ENCODE data around the gene DAPK2. TPM values are rescaled to one million over a fixed set of nuclear protein-coding genes. Genes with fewer than 3 reads are reported as not detected.
A peak's percentile ranks its signal among the peaks of the same experiment; 100 is the strongest.

DAPK2 gene
- total RNA-seq, 6 experiments from 2014 or later, result 2.1 to 5.7 (median 5.1) TPM

- Mint-ChIP-seq H3K4me1 (ENCODE audit: low read depth) (peaks cover 21% of the 10 kb centered on the region), H3K36me3 (ENCODE audit: low read depth) (no peaks in the 10 kb centered on the region), H3K9me3 (no peaks in the 10 kb centered on the region), H3K4me3 (no peak overlapping the region), H3K27me3 (ENCODE audit: insufficient read depth) (peaks cover 3% of the 10 kb centered on the region; the same call in 1 of the 2 replicates), H3K27ac (no peak overlapping the region)
- no peak for DNase-seq
- no peak for TF ChIP-seq CTCF (IDR thresholded peaks at IDR 0.05)
Measured at GRCh38 chr15:64029110-64029509, 17.2 kb downstream of the DAPK2 start.

GRCh38 chr15:64026591-64026990 is 19.7 kb downstream of the DAPK2 start:
- no peak for TF ChIP-seq CTCF (IDR thresholded peaks at IDR 0.05)
- no peaks in the 10 kb centered on the region for H3K9me3 Mint-ChIP-seq
- peaks cover 17% of the 10 kb centered on the region for H3K27me3 Mint-ChIP-seq (ENCODE audit: insufficient read depth)
- H3K4me1 Mint-ChIP-seq (ENCODE audit: low read depth), result peaks cover 21% of the 10 kb centered on the region
- peaks cover 5% of the 10 kb centered on the region; the same call in 1 of the 2 replicates for H3K36me3 Mint-ChIP-seq (ENCODE audit: low read depth)
- H3K4me3 Mint-ChIP-seq, result no peak overlapping the region
- H3K27ac Mint-ChIP-seq, result no peak overlapping the region
- DNase-seq, result no peak

GRCh38 chr15:64024172-64025050 is 21.9 kb downstream of the DAPK2 start:
- peak; percentile 27; the same call in 1 of the 2 replicates for TF ChIP-seq CTCF (IDR thresholded peaks at IDR 0.05)
- Mint-ChIP-seq H3K4me3 (no peak overlapping the region), H3K27me3 (ENCODE audit: insufficient read depth) (peaks cover 20% of the 10 kb centered on the region), H3K4me1 (ENCODE audit: low read depth) (peaks cover 21% of the 10 kb centered on the region), H3K9me3 (peaks cover 5% of the 10 kb centered on the region; the same call in 1 of the 2 replicates), H3K27ac (no peak overlapping the region), H3K36me3 (ENCODE audit: low read depth) (peaks cover 13% of the 10 kb centered on the region; the same call in 1 of the 2 replicates)
- no peak for DNase-seq

DNA sequence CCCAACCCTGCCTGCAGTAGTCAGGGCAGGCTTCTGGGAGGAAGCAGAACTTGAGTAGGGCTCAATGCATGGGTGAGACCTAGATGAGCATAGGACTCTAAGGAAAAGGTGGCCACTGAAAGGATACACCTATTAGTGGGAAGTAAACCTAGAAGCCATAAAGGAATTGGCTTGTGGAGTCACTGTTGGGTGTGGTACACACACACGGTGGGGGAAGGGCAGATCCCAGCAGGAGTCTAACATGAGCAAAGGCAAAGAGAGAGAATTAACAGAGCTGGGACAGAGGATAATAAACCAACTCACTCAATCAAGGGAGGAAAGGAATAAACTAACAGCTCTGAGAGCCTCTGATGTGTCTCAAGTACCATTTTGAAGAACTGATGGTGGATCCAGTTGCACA is 23.1 kb downstream of the DAPK2 start:
- peaks cover 5% of the 10 kb centered on the region; the same call in 1 of the 2 replicates for H3K9me3 Mint-ChIP-seq
- peaks cover 13% of the 10 kb centered on the region; the same call in 1 of the 2 replicates for H3K36me3 Mint-ChIP-seq (ENCODE audit: low read depth)
- no peak for DNase-seq
- TF ChIP-seq CTCF (IDR thresholded peaks at IDR 0.05), result no peak
- H3K4me3 Mint-ChIP-seq, result no peak overlapping the region
- peaks cover 20% of the 10 kb centered on the region for H3K27me3 Mint-ChIP-seq (ENCODE audit: insufficient read depth)
- H3K27ac Mint-ChIP-seq, result no peak overlapping the region
- H3K4me1 Mint-ChIP-seq (ENCODE audit: low read depth), result peaks cover 22% of the 10 kb centered on the region

- no peak overlapping the region for H3K4me3 Mint-ChIP-seq
- no peak overlapping the region for H3K27ac Mint-ChIP-seq
- H3K27me3 Mint-ChIP-seq (ENCODE audit: insufficient read depth), result peaks cover 20% of the 10 kb centered on the region
- H3K4me1 Mint-ChIP-seq (ENCODE audit: low read depth), result peaks cover 22% of the 10 kb centered on the region
- no peak for TF ChIP-seq CTCF (IDR thresholded peaks at IDR 0.05)
- H3K9me3 Mint-ChIP-seq, result peaks cover 5% of the 10 kb centered on the region; the same call in 1 of the 2 replicates
- peaks cover 13% of the 10 kb centered on the region; the same call in 1 of the 2 replicates for H3K36me3 Mint-ChIP-seq (ENCODE audit: low read depth)
- no peak for DNase-seq
Measured at GRCh38 chr15:64022571-64022970, 23.7 kb downstream of the DAPK2 start.

Measured in HFFc6 (cell line).